Astrocyte (in vitro differentiated cells and primary cell): Measurements from ENCODE around the gene ACOX1. TPM values are rescaled to one million over a fixed set of nuclear protein-coding genes. Genes with fewer than 3 reads are reported as not detected.

Experiments used
- DNase-seq: peaks from one replicate; pipeline ENCODE4 v3.0.0-alpha.2; 2010; ENCODE audit warnings: low read depth
- FAIRE-seq: peaks from 2 replicates; lab custom pipeline; 2011; peaks lifted over from hg19 to GRCh38; lab: Jason Lieb, UNC
- H2AFZ ChIP-seq: 2 replicates; pipeline ENCODE4 v1.6.0; 2012; ENCODE audit warnings: low read depth, low read length, inconsistent platforms
- H3K27ac ChIP-seq: 2 replicates; pipeline ENCODE4 v1.5.1; 2011; ENCODE audit warnings: low read depth, low read length, inconsistent platforms
- H3K27me3 ChIP-seq: 2 replicates; pipeline ENCODE4 v1.6.0; 2011; ENCODE audit warnings: low read length, inconsistent platforms; ENCODE audit not compliant: insufficient read depth
- H3K36me3 ChIP-seq: 2 replicates; pipeline ENCODE4 v1.5.1; 2011; ENCODE audit warnings: low read length, inconsistent platforms; ENCODE audit not compliant: insufficient read depth
- H3K4me1 ChIP-seq: 2 replicates; pipeline ENCODE4 v1.5.1; 2011; ENCODE audit warnings: low read length, inconsistent platforms; ENCODE audit not compliant: insufficient read depth
- H3K4me2 ChIP-seq: 2 replicates; pipeline ENCODE4 v1.6.0; 2012; ENCODE audit warnings: low read length, inconsistent platforms
- H3K4me3 ChIP-seq: 2 replicates; pipeline ENCODE4 v1.5.1; 2011; ENCODE audit warnings: low read depth, mild to moderate bottlenecking, low read length, inconsistent platforms; ENCODE audit not compliant: insufficient read depth
- H3K79me2 ChIP-seq: 2 replicates; pipeline ENCODE4 v1.6.0; 2012; ENCODE audit warnings: mild to moderate bottlenecking, low read length, inconsistent platforms; ENCODE audit not compliant: insufficient read depth
- H3K9ac ChIP-seq: 2 replicates; pipeline ENCODE4 v1.6.0; 2012; ENCODE audit warnings: mild to moderate bottlenecking, low read length, inconsistent platforms
- H3K9me3 ChIP-seq: 2 replicates; pipeline ENCODE4 v1.5.1; 2012; ENCODE audit warnings: low read depth, mild to moderate bottlenecking, low read length, inconsistent platforms; ENCODE audit not compliant: insufficient read depth
- H4K20me1 ChIP-seq: 2 replicates; pipeline ENCODE4 v1.6.0; 2012; ENCODE audit warnings: low read length, inconsistent platforms; ENCODE audit not compliant: insufficient read depth
- H3K27ac Mint-ChIP-seq: one replicate; pipeline ENCODE4 v1.8.0; 2021; ENCODE audit warnings: mild to moderate bottlenecking, mixed read lengths; ENCODE audit not compliant: unreplicated experiment
- H3K27me3 Mint-ChIP-seq: one replicate; pipeline ENCODE4 v1.8.0; 2021; ENCODE audit warnings: low read depth, mixed read lengths; ENCODE audit not compliant: unreplicated experiment
- H3K36me3 Mint-ChIP-seq: one replicate; pipeline ENCODE4 v1.8.0; 2021; ENCODE audit warnings: low read depth, mixed read lengths; ENCODE audit not compliant: unreplicated experiment
- H3K4me1 Mint-ChIP-seq: one replicate; pipeline ENCODE4 v1.8.0; 2021; ENCODE audit warnings: low read depth, mixed read lengths; ENCODE audit not compliant: unreplicated experiment
- H3K4me3 Mint-ChIP-seq: one replicate; pipeline ENCODE4 v1.8.0; 2021; ENCODE audit warnings: mild to moderate bottlenecking, moderate library complexity, mixed read lengths; ENCODE audit not compliant: unreplicated experiment
- H3K9me3 Mint-ChIP-seq: one replicate; pipeline ENCODE4 v1.8.0; 2021; ENCODE audit warnings: mild to moderate bottlenecking, mixed read lengths; ENCODE audit not compliant: unreplicated experiment
- EZH2 ChIP-seq: IDR thresholded peaks from 2 replicates; pipeline ENCODE4 v1.6.1; 2012; ENCODE audit warnings: mild to moderate bottlenecking, low read length, inconsistent platforms; ENCODE audit not compliant: insufficient read depth
- total RNA-seq: library from RNA; stranded (reverse); gene quantifications from 2 replicates; pipeline ENCODE4 v1.2.1, GENCODE V29; 2021
- TF ChIP-seq, protein P1 (sequence below): IDR thresholded peaks from 2 replicates; pipeline ENCODE4 v1.5.1; 2011; ENCODE audit warnings: low read depth, mild to moderate bottlenecking, inconsistent platforms, low read length, moderate library complexity; ENCODE audit not compliant: insufficient read depth

Gene ACOX1
- total RNA-seq, 1 donor from 2014 or later, result 61.3 TPM

DNA sequence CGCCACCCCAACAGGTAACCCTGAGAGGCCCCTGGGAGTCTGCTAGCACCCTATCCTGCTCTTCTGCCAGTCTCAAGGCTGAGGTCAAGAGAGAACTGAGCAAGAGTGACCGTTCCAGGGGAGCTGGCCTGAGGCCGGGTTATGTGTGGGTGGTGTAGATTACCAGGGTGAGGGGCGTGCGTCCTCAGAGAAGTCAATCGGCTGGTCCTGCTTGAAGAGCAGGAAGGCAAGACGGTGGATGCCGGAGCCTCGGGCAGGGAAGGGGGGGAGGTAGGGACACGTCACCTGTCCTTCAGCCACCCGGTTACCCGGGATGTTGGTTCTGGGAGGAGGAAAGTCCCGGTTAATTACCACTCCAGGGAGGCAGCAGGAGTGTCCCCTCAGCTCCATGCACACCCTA is 79.6 kb downstream of the ACOX1 start:
- peaks cover 17% of the 10 kb centered on the region for H3K4me1 ChIP-seq
- H3K9ac ChIP-seq, result no peak overlapping the region
- H3K27ac Mint-ChIP-seq, result no peak overlapping the region
- no peak overlapping the region for H3K4me3 ChIP-seq
- no peak overlapping the region for H3K4me3 Mint-ChIP-seq
- peaks cover 4% of the 10 kb centered on the region for H3K36me3 Mint-ChIP-seq
- DNase-seq, result no peak
- peaks cover 14% of the 10 kb centered on the region for H3K36me3 ChIP-seq
- no peak overlapping the region for H3K4me2 ChIP-seq
- H3K79me2 ChIP-seq, result peaks cover 30% of the 10 kb centered on the region
- H3K4me1 Mint-ChIP-seq, result peaks cover 10% of the 10 kb centered on the region
- FAIRE-seq, result no peak
- H3K9me3 Mint-ChIP-seq, result no peaks in the 10 kb centered on the region
- peaks cover 14% of the 10 kb centered on the region for H4K20me1 ChIP-seq
- TF ChIP-seq EZH2, result no peak
- TF ChIP-seq, protein P1, sequence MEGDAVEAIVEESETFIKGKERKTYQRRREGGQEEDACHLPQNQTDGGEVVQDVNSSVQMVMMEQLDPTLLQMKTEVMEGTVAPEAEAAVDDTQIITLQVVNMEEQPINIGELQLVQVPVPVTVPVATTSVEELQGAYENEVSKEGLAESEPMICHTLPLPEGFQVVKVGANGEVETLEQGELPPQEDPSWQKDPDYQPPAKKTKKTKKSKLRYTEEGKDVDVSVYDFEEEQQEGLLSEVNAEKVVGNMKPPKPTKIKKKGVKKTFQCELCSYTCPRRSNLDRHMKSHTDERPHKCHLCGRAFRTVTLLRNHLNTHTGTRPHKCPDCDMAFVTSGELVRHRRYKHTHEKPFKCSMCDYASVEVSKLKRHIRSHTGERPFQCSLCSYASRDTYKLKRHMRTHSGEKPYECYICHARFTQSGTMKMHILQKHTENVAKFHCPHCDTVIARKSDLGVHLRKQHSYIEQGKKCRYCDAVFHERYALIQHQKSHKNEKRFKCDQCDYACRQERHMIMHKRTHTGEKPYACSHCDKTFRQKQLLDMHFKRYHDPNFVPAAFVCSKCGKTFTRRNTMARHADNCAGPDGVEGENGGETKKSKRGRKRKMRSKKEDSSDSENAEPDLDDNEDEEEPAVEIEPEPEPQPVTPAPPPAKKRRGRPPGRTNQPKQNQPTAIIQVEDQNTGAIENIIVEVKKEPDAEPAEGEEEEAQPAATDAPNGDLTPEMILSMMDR, result no peak
- H2AFZ ChIP-seq, result no peak overlapping the region
- no peaks in the 10 kb centered on the region for H3K9me3 ChIP-seq
- no peaks in the 10 kb centered on the region for H3K27me3 Mint-ChIP-seq
- no peak overlapping the region for H3K27ac ChIP-seq
- no peaks in the 10 kb centered on the region for H3K27me3 ChIP-seq

DNA sequence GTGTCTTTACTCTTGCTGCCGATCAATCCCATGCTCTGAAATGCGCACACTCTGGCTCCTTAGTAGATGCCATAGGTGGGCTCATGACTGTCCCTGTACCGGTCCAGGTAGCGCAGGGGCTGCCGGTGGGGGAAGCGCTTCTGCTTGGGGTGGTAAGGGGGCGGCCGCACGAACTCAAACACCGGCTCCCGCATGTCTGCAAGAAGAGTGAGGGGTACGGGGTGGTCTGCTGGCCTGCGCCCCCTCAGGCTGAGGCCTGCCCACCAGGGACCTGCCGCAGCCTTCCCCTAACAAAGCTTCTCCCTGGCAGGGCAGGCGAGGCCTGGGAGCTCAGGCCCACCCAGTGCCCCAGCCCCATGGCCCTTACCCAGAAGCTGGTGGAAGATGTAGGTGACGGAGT is 80.2 kb downstream of the ACOX1 start:
- Histone ChIP-seq H4K20me1 (peaks cover 19% of the 10 kb centered on the region), H3K27ac (no peak overlapping the region), H3K36me3 (peaks cover 14% of the 10 kb centered on the region), H3K27me3 (no peaks in the 10 kb centered on the region), H3K9me3 (no peaks in the 10 kb centered on the region), H3K4me3 (no peak overlapping the region), H3K9ac (no peak overlapping the region), H2AFZ (no peak overlapping the region), H3K4me1 (peaks cover 13% of the 10 kb centered on the region), H3K4me2 (no peak overlapping the region), H3K79me2 (peaks cover 29% of the 10 kb centered on the region)
- peaks cover 12% of the 10 kb centered on the region for H3K4me1 Mint-ChIP-seq
- TF ChIP-seq, protein P1, result no peak
- no peak for TF ChIP-seq EZH2
- no peaks in the 10 kb centered on the region for H3K9me3 Mint-ChIP-seq
- H3K27me3 Mint-ChIP-seq, result no peaks in the 10 kb centered on the region
- no peak for DNase-seq
- no peak overlapping the region for H3K4me3 Mint-ChIP-seq
- no peak overlapping the region for H3K27ac Mint-ChIP-seq
- H3K36me3 Mint-ChIP-seq, result peaks cover 4% of the 10 kb centered on the region
- no peak for FAIRE-seq

DNA sequence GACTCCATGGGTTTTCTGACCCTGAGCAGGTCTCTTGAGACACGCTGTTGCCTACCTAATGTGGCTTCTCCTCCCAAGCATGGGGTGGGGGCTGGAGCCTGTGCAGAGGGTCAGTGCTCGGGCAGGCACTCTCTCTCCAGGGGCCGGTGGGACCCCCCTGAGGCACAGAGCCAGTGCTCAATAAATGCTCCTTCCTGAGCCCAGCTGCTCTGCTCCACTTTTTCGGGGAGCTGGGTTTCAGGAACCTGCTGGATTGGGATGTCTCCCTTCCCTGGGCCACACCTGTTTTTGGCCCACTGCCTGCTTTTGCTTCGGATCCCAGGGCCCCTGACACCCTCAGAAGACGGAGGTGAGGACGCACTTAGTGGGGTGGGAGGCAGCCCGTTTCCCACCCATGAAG is 80.9 kb downstream of the ACOX1 start:
- Mint-ChIP-seq H3K4me1 (peaks cover 12% of the 10 kb centered on the region), H3K9me3 (no peaks in the 10 kb centered on the region), H3K4me3 (peak overlapping the region; percentile 79), H3K36me3 (peaks cover 4% of the 10 kb centered on the region), H3K27ac (no peak overlapping the region), H3K27me3 (no peaks in the 10 kb centered on the region)
- Histone ChIP-seq H3K9ac (no peak overlapping the region), H3K4me3 (no peak overlapping the region), H3K27me3 (no peaks in the 10 kb centered on the region), H3K4me2 (no peak overlapping the region), H3K27ac (no peak overlapping the region), H3K79me2 (peaks cover 21% of the 10 kb centered on the region), H4K20me1 (peaks cover 26% of the 10 kb centered on the region), H3K9me3 (no peaks in the 10 kb centered on the region), H3K36me3 (peaks cover 14% of the 10 kb centered on the region), H2AFZ (no peak overlapping the region), H3K4me1 (peaks cover 12% of the 10 kb centered on the region)
- FAIRE-seq (no peak), DNase-seq (no peak)
- no peak for TF ChIP-seq EZH2
